Measurements from ENCODE around the gene SERPINE1.

The SERPINE1 gene

DNA sequence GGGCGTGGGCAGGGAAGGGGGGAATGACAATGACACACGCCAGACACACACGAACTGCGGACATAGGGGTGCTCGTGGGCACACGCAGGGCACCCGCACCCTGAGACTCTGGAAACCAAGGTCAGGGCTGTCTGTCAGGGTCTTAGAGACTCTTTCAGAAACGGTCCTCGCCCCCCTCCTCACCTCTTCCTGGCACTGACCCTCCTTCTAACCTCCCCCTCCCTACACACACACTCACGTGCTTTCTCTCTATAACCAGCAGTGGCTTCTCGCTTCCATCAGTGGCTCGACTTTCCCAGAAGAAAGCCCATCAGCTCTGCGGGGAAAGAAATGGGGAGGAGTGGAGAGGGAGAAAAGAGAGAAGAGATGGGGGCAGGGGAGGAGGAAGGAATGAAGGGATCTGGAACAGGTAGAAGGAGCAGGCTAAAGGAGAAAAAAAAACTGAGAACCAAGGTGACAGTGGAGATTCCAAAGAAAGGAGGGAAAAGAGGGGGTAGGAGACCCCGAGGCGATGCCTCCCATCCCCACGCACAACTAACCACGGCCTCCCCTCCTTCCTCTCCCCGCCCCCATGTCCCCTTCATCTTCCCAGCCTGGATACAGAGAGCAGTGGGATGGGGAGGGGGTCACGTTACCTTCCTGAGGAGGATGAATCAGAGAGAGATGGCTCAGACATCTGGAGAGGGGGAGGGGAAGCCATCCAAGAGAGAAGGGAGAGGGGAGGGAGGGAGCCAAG is 40.2 kb downstream of the SERPINE1 start:
- CTCF ChIA-PET, result interaction anchor here (2.2 kb wide), 1 partner anchor 23 kb away, joined by 13 read pairs; no protein-coding TSS in a partner anchor
- TF ChIP-seq, protein P1, sequence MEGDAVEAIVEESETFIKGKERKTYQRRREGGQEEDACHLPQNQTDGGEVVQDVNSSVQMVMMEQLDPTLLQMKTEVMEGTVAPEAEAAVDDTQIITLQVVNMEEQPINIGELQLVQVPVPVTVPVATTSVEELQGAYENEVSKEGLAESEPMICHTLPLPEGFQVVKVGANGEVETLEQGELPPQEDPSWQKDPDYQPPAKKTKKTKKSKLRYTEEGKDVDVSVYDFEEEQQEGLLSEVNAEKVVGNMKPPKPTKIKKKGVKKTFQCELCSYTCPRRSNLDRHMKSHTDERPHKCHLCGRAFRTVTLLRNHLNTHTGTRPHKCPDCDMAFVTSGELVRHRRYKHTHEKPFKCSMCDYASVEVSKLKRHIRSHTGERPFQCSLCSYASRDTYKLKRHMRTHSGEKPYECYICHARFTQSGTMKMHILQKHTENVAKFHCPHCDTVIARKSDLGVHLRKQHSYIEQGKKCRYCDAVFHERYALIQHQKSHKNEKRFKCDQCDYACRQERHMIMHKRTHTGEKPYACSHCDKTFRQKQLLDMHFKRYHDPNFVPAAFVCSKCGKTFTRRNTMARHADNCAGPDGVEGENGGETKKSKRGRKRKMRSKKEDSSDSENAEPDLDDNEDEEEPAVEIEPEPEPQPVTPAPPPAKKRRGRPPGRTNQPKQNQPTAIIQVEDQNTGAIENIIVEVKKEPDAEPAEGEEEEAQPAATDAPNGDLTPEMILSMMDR (IDR thresholded peaks at IDR 0.05; ENCODE audit: control extremely low read depth, extremely low read depth, low read depth, missing control alignments), result no peak
- POLR2A ChIA-PET, result no interaction called here
- no peak for DNase-seq (ENCODE audit: extremely low spot score)

DNA sequence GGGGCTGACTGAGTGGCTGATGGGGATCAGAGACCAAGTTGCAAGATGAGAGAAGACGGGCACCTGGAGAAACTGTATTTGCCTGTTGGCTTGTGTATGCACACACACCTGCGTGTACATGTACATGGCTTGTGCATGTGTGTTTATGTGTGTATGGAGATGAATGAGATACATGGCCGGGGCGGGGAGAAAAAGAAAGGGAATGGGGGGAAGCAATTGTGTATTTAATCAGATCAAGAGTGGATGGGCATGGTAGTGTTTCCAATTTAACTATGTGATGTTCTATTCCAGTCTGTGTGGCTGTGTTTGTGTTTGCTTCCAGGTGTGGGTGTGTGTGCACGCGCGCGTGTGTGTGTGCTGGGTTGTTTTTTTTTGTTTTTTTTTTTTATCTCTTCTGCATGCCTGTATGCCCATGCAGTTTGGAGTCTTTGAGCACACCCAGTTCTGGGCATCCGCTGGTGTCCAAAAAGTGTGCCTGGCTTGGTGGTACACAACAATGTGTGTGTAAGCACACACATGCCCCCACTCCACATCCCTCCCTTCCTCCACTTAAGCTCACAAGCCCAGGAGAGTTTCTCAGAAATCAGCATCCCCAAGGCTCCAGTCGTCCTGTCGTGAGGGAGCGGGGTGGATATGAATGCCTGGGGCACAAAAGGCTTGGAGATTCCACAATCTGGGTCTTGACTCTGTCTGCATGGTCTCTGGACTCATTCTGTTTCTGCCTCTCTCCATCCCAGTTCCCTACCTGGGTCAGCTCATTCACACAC is 40.9 kb downstream of the SERPINE1 start:
- DNase-seq (ENCODE audit: extremely low spot score), result no peak
- POLR2A ChIA-PET, result no interaction called here
- TF ChIP-seq, protein P1 (IDR thresholded peaks at IDR 0.05; ENCODE audit: control extremely low read depth, extremely low read depth, low read depth, missing control alignments), result no peak
- CTCF ChIA-PET, result interaction anchor here (0.6 to 1.6 kb wide), 5 partner anchors 10 to 27 kb away, joined by 3 to 14 read pairs (median 4); no protein-coding TSS in a partner anchor

DNA sequence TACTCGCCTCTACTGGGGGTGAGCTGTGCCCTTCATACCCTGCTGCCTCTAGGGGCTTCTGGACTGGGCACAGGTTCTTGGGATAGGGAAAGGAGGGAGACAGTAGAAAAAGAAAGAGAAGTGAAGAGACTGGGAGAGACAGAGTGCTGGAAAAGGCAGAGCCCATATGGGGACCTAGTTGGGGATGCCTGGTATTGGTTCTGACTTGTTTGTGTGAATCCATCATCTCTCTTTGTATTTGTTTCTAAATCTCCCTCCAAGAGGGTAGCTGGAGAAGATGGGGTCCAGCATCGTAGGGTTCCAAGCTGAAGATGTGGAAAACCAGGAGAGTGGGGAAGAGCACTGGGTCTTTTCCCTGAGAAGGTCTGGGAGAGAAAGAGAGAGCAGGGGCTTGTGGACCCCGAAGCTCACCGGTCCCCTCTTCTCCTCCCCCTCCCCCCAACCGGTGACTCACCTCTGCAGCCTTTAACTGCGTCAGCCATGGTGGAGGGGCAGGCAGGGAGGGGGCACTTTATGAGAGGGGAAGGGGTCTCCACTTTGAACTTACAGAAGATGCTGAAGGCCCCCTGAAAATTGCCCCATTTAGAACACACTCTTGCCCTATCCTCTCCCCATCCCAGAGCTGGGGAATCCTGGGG is 41.6 kb downstream of the SERPINE1 start:
- ChIA-PET CTCF (interaction anchor here (0.6 to 1.6 kb wide), 5 partner anchors 11 to 27 kb away, joined by 3 to 14 read pairs (median 4); no protein-coding TSS in a partner anchor), POLR2A (no interaction called here)
- TF ChIP-seq, protein P1 (IDR thresholded peaks at IDR 0.05; ENCODE audit: control extremely low read depth, extremely low read depth, low read depth, missing control alignments), result no peak
- no peak for DNase-seq (ENCODE audit: extremely low spot score)

DNA sequence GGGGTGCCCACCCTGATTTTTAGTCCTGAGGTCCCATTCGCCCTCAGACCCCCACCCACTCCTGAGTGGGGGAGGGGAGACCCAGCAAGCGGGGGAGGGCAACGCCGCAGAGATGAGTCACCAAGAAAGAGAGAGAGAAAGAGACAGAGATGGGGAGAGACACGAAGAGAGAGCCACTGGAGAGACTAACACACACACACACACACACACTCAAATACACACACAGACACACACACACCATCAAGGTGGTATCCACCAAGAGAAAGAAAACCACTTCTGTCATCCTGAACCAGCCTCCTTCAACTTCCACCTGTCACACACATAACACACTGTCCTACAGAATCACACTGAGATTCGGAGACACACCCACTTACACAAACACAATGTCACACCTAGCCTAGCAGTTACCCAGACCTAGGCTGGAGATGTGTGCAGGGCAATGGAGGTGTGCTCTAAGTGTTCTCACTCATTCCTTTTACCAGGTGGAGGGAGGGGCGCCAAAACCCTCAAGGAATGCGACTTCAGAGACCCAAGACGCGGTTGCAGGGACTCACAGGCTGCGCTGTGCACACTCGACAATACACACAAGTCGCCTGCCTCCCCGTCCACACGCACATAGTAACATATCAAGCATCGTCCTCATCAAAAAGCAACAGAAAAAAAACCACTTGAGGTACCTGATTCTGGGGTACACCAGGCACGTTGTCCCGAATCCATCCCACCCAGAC is 42.4 kb downstream of the SERPINE1 start:
- no peak for DNase-seq (ENCODE audit: extremely low spot score)
- CTCF ChIA-PET, result interaction anchor here (1.2 to 3.1 kb wide), 7 partner anchors 11 to 28 kb away, joined by 3 to 27 read pairs (median 13); no protein-coding TSS in a partner anchor
- TF ChIP-seq, protein P1 (IDR thresholded peaks at IDR 0.05; ENCODE audit: control extremely low read depth, extremely low read depth, low read depth, missing control alignments), result no peak
- POLR2A ChIA-PET, result no interaction called here

DNA sequence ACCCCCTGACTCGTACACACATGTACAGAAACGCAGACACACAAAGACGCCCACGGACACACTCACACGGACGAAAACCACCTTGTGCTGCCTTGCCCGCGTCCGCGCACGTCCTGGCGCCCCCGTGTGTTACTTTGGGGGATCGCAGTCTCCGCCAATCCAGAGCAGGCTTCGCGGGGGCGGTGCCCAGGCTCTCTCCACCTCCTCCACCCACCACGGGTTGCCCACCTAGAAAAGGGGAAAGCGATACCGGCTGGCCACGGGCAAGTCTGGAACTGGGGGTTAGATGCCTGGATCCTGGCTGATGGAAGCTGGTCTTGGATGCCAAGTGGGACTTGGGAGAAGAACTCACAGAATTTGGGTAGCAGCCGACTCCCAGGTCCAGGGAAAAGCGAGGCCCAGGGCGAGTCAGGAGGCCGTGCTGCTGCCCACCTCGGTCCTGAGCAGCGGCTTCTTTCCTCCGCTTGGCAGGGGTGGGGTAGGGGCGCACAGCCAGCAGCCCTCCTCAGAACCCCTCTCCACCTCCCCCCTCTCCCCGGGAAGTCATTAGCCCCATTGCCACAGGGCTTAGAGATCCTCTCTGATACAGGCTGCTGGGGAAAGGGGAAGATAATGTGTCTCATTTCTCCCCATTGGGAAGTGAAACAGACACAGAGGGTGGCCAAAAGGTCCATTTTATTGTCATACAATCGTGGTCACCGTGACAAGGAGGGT is 43.1 kb downstream of the SERPINE1 start:
- TF ChIP-seq, protein P1 (IDR thresholded peaks at IDR 0.05; ENCODE audit: control extremely low read depth, extremely low read depth, low read depth, missing control alignments), result peak; percentile 93
- DNase-seq (ENCODE audit: extremely low spot score), result peak; percentile 81
- POLR2A ChIA-PET, result no interaction called here
- CTCF ChIA-PET, result interaction anchor here (0.9 to 3.1 kb wide), 8 partner anchors 12 to 93 kb away, joined by 3 to 27 read pairs (median 6); no protein-coding TSS in a partner anchor
